Neural progenitor cell (in vitro differentiated cells): ENCODE measurements around the gene HSDL2. TPM values are rescaled to one million over a fixed set of nuclear protein-coding genes. Genes with fewer than 3 reads are reported as not detected.

ENCODE experiments used
- DNase-seq: peaks from one replicate; pipeline ENCODE4 v3.0.0-alpha.2; 2016; ENCODE audit warnings: low spot score
- H2AFZ ChIP-seq: fragments of 200-600 bp; sonication (generic); replicated peaks from 2 replicates; pipeline ENCODE4 v1.6.1; 2016; ENCODE audit warnings: antibody characterized with exemption
- H3F3A ChIP-seq: fragments of 200-600 bp; sonication (generic); 2 replicates; pipeline ENCODE4 v1.6.1; 2016; ENCODE audit warnings: antibody characterized with exemption, low read depth
- H3K27ac ChIP-seq: fragments of 200-600 bp; sonication (generic); 2 replicates; pipeline ENCODE4 v1.5.1; 2016; ENCODE audit warnings: mild to moderate bottlenecking
- H3K27me3 ChIP-seq: fragments of 200-600 bp; sonication (generic); 2 replicates; pipeline ENCODE4 v1.6.1; 2016; ENCODE audit warnings: mild to moderate bottlenecking, moderate library complexity
- H3K36me3 ChIP-seq: fragments of 200-600 bp; sonication (generic); 2 replicates; pipeline ENCODE4 v1.5.1; 2016
- H3K4me1 ChIP-seq: fragments of 200-600 bp; sonication (generic); 2 replicates; pipeline ENCODE4 v1.6.1; 2016; ENCODE audit warnings: mixed run types
- H3K4me2 ChIP-seq: fragments of 200-600 bp; sonication (generic); 2 replicates; pipeline ENCODE4 v1.6.1; 2016
- H3K4me3 ChIP-seq: fragments of 200-600 bp; sonication (generic); 2 replicates; pipeline ENCODE4 v1.5.1; 2016
- H3K79me2 ChIP-seq: fragments of 200-600 bp; sonication (generic); 2 replicates; pipeline ENCODE4 v1.6.1; 2016; ENCODE audit warnings: low read depth
- H3K9ac ChIP-seq: fragments of 200-600 bp; sonication (generic); 2 replicates; pipeline ENCODE4 v1.6.1; 2016
- H3K9me3 ChIP-seq: fragments of 200-600 bp; sonication (generic); 2 replicates; pipeline ENCODE4 v1.5.1; 2016; ENCODE audit warnings: low read depth
- H4K20me1 ChIP-seq: fragments of 200-600 bp; sonication (generic); 2 replicates; pipeline ENCODE4 v1.6.1; 2016; ENCODE audit warnings: low read depth
- H3K27ac Mint-ChIP-seq: 3 replicates; pipeline ENCODE4 v1.8.0; 2021; ENCODE audit warnings: mixed read lengths
- H3K27me3 Mint-ChIP-seq: 2 replicates; pipeline ENCODE4 v1.8.0; 2022; ENCODE audit warnings: low read depth, mild to moderate bottlenecking, inconsistent platforms, moderate library complexity, mixed read lengths; ENCODE audit not compliant: insufficient read depth
- H3K36me3 Mint-ChIP-seq: 3 replicates; pipeline ENCODE4 v1.8.0; 2021; ENCODE audit warnings: mixed read lengths
- H3K4me1 Mint-ChIP-seq: 3 replicates; pipeline ENCODE4 v1.8.0; 2021; ENCODE audit warnings: mixed read lengths
- H3K4me3 Mint-ChIP-seq: 3 replicates; pipeline ENCODE4 v1.8.0; 2021; ENCODE audit warnings: mild to moderate bottlenecking, moderate library complexity, mixed read lengths
- H3K9me3 Mint-ChIP-seq: 3 replicates; pipeline ENCODE4 v1.8.0; 2020; ENCODE audit warnings: mixed read lengths
- EZH2 ChIP-seq: fragments of 200-600 bp; sonication (generic); IDR thresholded peaks from 2 replicates; pipeline ENCODE4 v1.6.1; 2017; ENCODE audit warnings: antibody characterized with exemption, mild to moderate bottlenecking, moderate library complexity
- EZH2phosphoT487 ChIP-seq: fragments of 200-600 bp; sonication (generic); IDR thresholded peaks from 2 replicates; pipeline ENCODE4 v1.6.1; 2017; ENCODE audit warnings: antibody characterized with exemption
- total RNA-seq: library from RNA; depleted of rRNA; stranded (reverse); fragments of >200 nt; gene quantifications from 2 replicates; pipeline ENCODE4 v1.2.3, GENCODE V29; 2015; ENCODE audit warnings: low replicate concordance
- TF ChIP-seq, protein P1 (sequence below): fragments of 200-600 bp; sonication (generic); IDR thresholded peaks from 2 replicates; pipeline ENCODE4 v1.5.1; 2017; ENCODE audit warnings: antibody characterized with exemption, mild to moderate bottlenecking

The HSDL2 gene
- total RNA-seq, 1 donor from 2014 or later = 23.8 TPM

DNA sequence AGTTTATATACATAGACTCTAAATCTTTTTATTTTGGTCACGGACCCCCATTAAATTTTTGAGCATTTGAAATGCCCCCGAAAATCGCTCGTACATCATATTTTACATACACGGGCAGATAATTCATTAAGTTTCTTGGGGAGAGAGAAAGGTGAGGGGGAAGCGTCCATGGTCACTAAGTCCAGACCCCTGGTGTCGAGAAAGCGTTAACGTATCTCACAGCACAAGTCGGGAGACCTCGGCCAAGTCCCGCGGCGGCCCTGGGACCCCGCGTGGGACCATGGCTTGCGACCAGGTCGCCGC lies 47.3 kb upstream of the HSDL2 start:
- Histone ChIP-seq H3K4me3 (peak overlapping the region; percentile 83), H3K36me3 (no peaks in the 10 kb centered on the region), H3K79me2 (peaks cover 52% of the 10 kb centered on the region), H3K27ac (peak overlapping the region; percentile 94), H3K9ac (peak overlapping the region; percentile 51), H3K9me3 (no peaks in the 10 kb centered on the region), H3K27me3 (no peaks in the 10 kb centered on the region), H2AFZ (peak overlapping the region; percentile 74), H4K20me1 (peaks cover 30% of the 10 kb centered on the region), H3K4me2 (peak overlapping the region; percentile 99), H3K4me1 (peaks cover 19% of the 10 kb centered on the region), H3F3A (peaks cover 23% of the 10 kb centered on the region)
- Mint-ChIP-seq H3K9me3 (no peaks in the 10 kb centered on the region), H3K27me3 (peaks cover 4% of the 10 kb centered on the region), H3K36me3 (no peaks in the 10 kb centered on the region), H3K4me3 (peak overlapping the region; percentile 97), H3K27ac (peak overlapping the region; percentile 95), H3K4me1 (peaks cover 17% of the 10 kb centered on the region)
- TF ChIP-seq EZH2 (no peak), EZH2phosphoT487 (no peak)
- TF ChIP-seq, protein P1, sequence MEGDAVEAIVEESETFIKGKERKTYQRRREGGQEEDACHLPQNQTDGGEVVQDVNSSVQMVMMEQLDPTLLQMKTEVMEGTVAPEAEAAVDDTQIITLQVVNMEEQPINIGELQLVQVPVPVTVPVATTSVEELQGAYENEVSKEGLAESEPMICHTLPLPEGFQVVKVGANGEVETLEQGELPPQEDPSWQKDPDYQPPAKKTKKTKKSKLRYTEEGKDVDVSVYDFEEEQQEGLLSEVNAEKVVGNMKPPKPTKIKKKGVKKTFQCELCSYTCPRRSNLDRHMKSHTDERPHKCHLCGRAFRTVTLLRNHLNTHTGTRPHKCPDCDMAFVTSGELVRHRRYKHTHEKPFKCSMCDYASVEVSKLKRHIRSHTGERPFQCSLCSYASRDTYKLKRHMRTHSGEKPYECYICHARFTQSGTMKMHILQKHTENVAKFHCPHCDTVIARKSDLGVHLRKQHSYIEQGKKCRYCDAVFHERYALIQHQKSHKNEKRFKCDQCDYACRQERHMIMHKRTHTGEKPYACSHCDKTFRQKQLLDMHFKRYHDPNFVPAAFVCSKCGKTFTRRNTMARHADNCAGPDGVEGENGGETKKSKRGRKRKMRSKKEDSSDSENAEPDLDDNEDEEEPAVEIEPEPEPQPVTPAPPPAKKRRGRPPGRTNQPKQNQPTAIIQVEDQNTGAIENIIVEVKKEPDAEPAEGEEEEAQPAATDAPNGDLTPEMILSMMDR = peak; percentile 32
- DNase-seq = no peak

DNA sequence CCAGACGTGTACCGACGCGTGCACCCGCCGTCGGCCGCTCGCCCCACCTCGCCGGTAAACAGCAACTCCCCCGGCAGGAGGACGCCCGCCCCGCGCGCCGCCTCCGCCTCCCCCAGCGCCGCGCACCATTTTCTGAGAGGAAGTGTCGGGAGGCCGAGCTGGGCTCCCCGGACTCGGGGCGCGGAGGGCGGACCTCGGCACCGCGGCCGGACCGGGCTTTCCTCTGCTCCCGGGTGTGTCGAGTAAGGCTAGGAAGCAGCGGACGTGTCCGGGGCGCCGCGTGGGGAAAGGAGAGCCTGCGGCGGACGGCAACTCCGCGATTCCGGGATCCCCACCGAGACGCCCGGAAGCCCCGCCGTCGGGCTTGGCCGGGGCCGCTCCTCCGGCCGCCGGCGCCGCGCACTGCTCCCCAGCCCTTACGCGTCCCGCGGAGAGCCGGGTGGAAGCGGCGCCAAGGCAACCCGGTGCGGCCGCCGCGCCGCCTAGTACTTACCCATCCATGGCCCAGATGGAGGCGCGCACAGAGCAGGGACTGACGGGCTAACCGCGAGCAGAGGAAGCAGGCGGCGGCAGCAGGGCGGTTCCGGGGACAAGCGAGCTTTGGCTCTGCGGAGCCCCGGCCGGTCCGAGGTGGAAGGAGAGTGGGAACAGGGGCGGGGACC lies 46.8 kb upstream of the HSDL2 start, which contains the start of gene PTBP3:
TSS of gene PTBP3 (minus strand) at position 643 of the 662 bp plus-strand sequence. CDS start 35,754 bp downstream, outside the sequence.
- peaks cover 4% of the 10 kb centered on the region for H3K27me3 Mint-ChIP-seq
- peaks cover 23% of the 10 kb centered on the region for H3F3A ChIP-seq
- no peaks in the 10 kb centered on the region for H3K36me3 ChIP-seq
- H3K9ac ChIP-seq = peak within 1 kb of the TSS; percentile 51
- peak within 1 kb of the TSS; percentile 98 for H3K27ac Mint-ChIP-seq
- H3K27ac ChIP-seq = peak within 1 kb of the TSS; percentile 94
- peaks cover 47% of the 10 kb centered on the region for H3K79me2 ChIP-seq
- no peaks in the 10 kb centered on the region for H3K9me3 Mint-ChIP-seq
- peaks cover 19% of the 10 kb centered on the region for H3K4me1 ChIP-seq
- peak within 1 kb of the TSS; percentile 99 for H3K4me2 ChIP-seq
- H3K4me1 Mint-ChIP-seq = peaks cover 17% of the 10 kb centered on the region
- TF ChIP-seq EZH2 = no peak
- TF ChIP-seq EZH2phosphoT487 = peak; percentile 26
- H3K27me3 ChIP-seq = no peaks in the 10 kb centered on the region
- H3K4me3 ChIP-seq = peak within 1 kb of the TSS; percentile 83
- H3K4me3 Mint-ChIP-seq = peak within 1 kb of the TSS; percentile 97
- H3K36me3 Mint-ChIP-seq = no peaks in the 10 kb centered on the region
- no peaks in the 10 kb centered on the region for H3K9me3 ChIP-seq
- H4K20me1 ChIP-seq = peaks cover 26% of the 10 kb centered on the region
- DNase-seq = peak; percentile 84
- peak within 1 kb of the TSS; percentile 87 for H2AFZ ChIP-seq

DNA sequence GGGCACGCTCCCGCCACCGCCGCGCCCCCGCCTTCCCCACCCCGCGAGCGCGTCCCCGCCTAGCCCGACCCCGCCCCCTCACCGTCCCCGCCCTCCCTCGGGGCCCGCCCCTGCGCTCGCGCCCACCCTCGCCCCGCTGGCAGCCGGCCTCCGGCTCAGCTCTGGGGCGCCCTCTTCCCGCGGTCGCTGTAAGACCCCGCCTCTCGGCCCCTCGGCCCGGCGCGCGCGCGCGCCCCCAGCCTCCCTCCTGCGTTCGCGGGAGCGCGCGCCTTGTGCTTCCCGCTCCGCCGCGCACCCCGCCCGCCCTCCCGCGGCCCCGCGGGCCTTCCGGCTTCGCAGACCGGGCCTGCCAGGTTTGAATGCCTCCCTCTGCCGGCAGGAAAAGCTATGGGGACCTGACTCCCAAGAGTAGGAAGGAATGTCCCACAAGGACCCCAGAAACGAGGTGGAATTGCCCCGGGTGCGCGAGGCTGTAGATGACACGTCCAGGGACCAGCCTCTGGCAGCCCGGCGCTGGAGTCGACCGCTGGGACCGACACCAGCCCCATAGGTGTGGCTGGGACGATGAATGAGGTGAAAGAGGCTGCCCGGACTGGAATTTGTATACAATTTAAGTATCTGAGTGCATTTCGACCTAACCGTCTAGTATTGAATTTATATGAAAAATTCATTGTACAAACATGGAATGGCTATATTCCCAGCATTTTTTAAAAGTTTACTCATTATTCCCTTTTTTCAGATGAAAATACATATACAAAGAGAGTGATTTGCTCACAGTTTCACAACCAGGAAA lies 46.1 kb upstream of the HSDL2 start:
- TF ChIP-seq, protein P1 = peak; percentile 62
- no peak for TF ChIP-seq EZH2phosphoT487
- H3K4me3 Mint-ChIP-seq = peak overlapping the region; percentile 91
- H2AFZ ChIP-seq = peak overlapping the region; percentile 87
- H3K9me3 ChIP-seq = no peaks in the 10 kb centered on the region
- H3K27me3 Mint-ChIP-seq = peaks cover 4% of the 10 kb centered on the region
- H3K4me3 ChIP-seq = peak overlapping the region; percentile 83
- H3K79me2 ChIP-seq = peaks cover 39% of the 10 kb centered on the region
- H3K4me1 ChIP-seq = peaks cover 19% of the 10 kb centered on the region
- peak overlapping the region; percentile 50 for H3K9ac ChIP-seq
- peaks cover 19% of the 10 kb centered on the region for H4K20me1 ChIP-seq
- H3K27me3 ChIP-seq = no peaks in the 10 kb centered on the region
- peak; percentile 99 for DNase-seq
- peaks cover 23% of the 10 kb centered on the region for H3F3A ChIP-seq
- peak overlapping the region; percentile 61 for H3K27ac ChIP-seq
- no peaks in the 10 kb centered on the region for H3K9me3 Mint-ChIP-seq
- no peaks in the 10 kb centered on the region for H3K36me3 ChIP-seq
- H3K4me1 Mint-ChIP-seq = peaks cover 17% of the 10 kb centered on the region
- peak overlapping the region; percentile 80 for H3K4me2 ChIP-seq
- H3K27ac Mint-ChIP-seq = peak overlapping the region; percentile 98
- no peaks in the 10 kb centered on the region for H3K36me3 Mint-ChIP-seq
